ENCODE data around the gene EPHA10. TPM values are rescaled to one million over a fixed set of nuclear protein-coding genes. Genes with fewer than 3 reads are reported as not detected.

EPHA10 gene
- total and polyA plus RNA-seq, 3 donors from 2014 or later: 55.3 to 71.7 (median 64.2) TPM

DNA sequence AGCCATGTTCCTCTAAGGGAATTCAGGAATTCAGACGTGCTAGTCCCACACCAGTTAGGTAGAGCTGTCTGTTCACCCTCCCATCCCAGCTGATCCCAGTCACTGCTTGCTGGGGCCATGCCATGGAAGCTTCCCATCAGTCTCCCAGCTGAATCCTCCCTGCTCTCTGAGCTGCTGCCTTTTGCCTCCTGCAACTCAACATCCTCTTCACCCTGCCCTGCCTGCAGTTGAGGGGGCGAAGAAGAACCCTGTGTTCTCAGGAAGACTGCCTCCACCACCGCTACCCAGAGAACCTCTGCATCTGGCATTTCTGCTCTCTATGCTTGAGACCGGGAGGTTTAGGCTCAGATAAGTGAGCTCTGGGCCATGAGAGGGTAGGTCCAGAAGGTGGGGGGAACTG is 56.4 kb downstream of the EPHA10 start:
- Histone ChIP-seq H3K4me1 (no peaks in the 10 kb centered on the region), H3K4me3 (no peak overlapping the region), H3K36me3 (ENCODE audit: low read depth, missing control alignments) (no peaks in the 10 kb centered on the region), H3K27me3 (no peaks in the 10 kb centered on the region), H3K9me3 (no peaks in the 10 kb centered on the region), H3K27ac (no peak overlapping the region)
- no peak for TF ChIP-seq POLR2A (IDR thresholded peaks at IDR 0.05)
- TF ChIP-seq, protein P1, sequence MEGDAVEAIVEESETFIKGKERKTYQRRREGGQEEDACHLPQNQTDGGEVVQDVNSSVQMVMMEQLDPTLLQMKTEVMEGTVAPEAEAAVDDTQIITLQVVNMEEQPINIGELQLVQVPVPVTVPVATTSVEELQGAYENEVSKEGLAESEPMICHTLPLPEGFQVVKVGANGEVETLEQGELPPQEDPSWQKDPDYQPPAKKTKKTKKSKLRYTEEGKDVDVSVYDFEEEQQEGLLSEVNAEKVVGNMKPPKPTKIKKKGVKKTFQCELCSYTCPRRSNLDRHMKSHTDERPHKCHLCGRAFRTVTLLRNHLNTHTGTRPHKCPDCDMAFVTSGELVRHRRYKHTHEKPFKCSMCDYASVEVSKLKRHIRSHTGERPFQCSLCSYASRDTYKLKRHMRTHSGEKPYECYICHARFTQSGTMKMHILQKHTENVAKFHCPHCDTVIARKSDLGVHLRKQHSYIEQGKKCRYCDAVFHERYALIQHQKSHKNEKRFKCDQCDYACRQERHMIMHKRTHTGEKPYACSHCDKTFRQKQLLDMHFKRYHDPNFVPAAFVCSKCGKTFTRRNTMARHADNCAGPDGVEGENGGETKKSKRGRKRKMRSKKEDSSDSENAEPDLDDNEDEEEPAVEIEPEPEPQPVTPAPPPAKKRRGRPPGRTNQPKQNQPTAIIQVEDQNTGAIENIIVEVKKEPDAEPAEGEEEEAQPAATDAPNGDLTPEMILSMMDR (IDR thresholded peaks at IDR 0.05): no peak
- intact Hi-C loops (cut with DNase I; ENCODE audit: low total_unique reads): no loop called here
- DNase-seq: no peak
- WGBS, 2 donors: 93 to 94% methylated on average over 4 of the region's 4 CpGs

DNA sequence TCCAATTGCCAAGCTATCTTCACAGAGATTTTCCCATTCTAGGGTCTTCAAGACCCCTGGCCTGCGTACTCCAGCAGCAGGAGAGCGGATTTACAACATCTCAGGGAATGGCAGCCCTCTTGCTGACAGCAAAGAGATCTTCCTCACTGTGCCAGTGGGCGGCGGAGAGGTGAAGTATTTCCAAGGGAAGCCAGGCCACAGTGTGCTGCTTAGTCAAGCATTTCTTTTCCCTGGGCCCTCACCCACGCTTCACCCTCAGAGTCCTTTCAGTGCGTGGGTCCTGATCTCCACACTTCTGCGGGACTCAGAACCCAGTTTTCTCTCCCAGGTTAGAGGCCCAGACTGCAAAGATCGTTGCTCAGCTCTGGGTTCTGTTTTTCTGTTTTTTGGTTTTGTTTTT is 59.5 kb downstream of the EPHA10 start:
- H3K9me3 ChIP-seq: no peaks in the 10 kb centered on the region
- TF ChIP-seq POLR2A (IDR thresholded peaks at IDR 0.05): no peak
- TF ChIP-seq, protein P1 (IDR thresholded peaks at IDR 0.05): no peak
- WGBS, 2 donors: 70 to 89% methylated on average over 8 of the region's 8 CpGs
- H3K4me1 ChIP-seq: no peaks in the 10 kb centered on the region
- intact Hi-C loops (cut with DNase I; ENCODE audit: low total_unique reads): no loop called here
- no peaks in the 10 kb centered on the region for H3K36me3 ChIP-seq (ENCODE audit: low read depth, missing control alignments)
- no peak overlapping the region for H3K27ac ChIP-seq
- no peak for DNase-seq
- no peak overlapping the region for H3K4me3 ChIP-seq
- no peaks in the 10 kb centered on the region for H3K27me3 ChIP-seq

DNA sequence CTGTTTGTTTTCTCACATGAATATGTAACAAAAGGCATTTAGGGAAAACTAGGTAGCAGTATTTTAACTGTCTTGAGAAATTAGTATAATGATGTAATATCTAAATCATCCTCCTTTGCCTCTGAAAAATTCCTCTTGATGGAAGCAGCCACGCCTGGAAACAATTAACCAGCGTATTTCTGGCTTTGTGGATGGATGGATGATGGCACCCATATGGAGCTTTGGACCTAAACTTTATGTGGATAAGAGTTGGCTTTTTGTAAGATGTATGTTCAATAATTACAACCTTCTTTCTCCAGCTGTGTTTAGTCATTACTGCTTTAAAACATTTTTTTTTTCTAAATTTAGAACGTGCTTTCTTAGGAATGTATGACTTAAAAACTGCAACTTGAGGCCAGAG is 60.0 kb downstream of the EPHA10 start:
- Histone ChIP-seq H3K36me3 (ENCODE audit: low read depth, missing control alignments) (no peaks in the 10 kb centered on the region), H3K4me3 (no peak overlapping the region), H3K4me1 (no peaks in the 10 kb centered on the region), H3K9me3 (no peaks in the 10 kb centered on the region), H3K27me3 (no peaks in the 10 kb centered on the region), H3K27ac (no peak overlapping the region)
- TF ChIP-seq POLR2A (IDR thresholded peaks at IDR 0.05): no peak
- TF ChIP-seq, protein P1 (IDR thresholded peaks at IDR 0.05): no peak
- DNase-seq: no peak
- WGBS, 2 donors: 63 to 78% methylated on average over 3 of the region's 3 CpGs
- intact Hi-C loops (cut with DNase I; ENCODE audit: low total_unique reads): no loop called here

DNA sequence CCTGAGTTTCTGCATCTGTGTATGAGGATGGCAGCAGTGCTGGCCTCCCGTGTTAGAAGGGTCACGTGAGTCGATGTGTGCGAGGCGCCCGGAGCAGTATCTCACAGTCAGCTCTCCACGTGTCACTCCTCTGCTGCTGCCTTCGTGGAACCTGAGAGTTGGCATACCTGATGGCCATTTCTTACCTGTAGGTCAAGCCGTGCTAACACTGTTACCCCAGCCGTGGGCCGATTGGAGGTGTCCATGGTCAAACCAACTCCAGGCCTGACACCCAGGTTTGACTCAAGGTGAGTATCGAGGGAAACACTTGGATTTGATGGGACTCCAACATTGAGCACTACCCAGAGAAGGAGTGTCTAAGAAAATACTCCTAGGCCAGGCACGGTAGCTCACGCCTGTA is 61.9 kb downstream of the EPHA10 start:
- H3K27ac ChIP-seq: no peak overlapping the region
- no peaks in the 10 kb centered on the region for H3K4me1 ChIP-seq
- no peak for DNase-seq
- intact Hi-C loops (cut with DNase I; ENCODE audit: low total_unique reads): no loop called here
- TF ChIP-seq, protein P1 (IDR thresholded peaks at IDR 0.05): no peak
- no peak for TF ChIP-seq POLR2A (IDR thresholded peaks at IDR 0.05)
- H3K36me3 ChIP-seq (ENCODE audit: low read depth, missing control alignments): no peaks in the 10 kb centered on the region
- H3K9me3 ChIP-seq: no peaks in the 10 kb centered on the region
- 86 to 95% methylated on average over 14 of the region's 14 CpGs for WGBS, 2 donors
- H3K27me3 ChIP-seq: no peaks in the 10 kb centered on the region
- no peak overlapping the region for H3K4me3 ChIP-seq

DNA sequence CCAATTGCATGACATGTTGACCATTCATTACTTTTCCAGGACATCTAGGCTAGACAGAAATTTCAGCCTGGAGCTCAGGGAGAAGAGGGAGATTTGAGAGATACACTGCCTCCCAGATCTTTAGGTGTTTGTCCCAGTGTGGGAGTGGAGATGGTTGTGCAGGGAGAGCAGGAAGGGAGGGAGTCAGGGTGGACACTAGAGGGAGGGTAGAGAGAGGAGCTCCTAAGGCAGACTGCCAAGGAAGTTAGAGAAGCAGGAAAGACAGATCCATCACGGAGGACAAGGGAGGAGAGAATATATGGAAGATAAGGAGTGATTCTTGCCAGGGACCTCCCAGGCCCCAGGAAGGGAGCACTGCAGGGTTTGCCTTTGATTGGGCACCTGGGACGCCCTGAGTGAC is 63.9 kb downstream of the EPHA10 start:
- whole genome bisulfite sequencing, 2 donors: 46 to 51% methylated on average over 2 of the region's 2 CpGs
- DNase-seq: no peak
- H3K27ac ChIP-seq: no peak overlapping the region
- no peak for TF ChIP-seq POLR2A (IDR thresholded peaks at IDR 0.05)
- TF ChIP-seq, protein P1 (IDR thresholded peaks at IDR 0.05): no peak
- intact Hi-C loops (cut with DNase I; ENCODE audit: low total_unique reads): no loop called here
- H3K27me3 ChIP-seq: no peaks in the 10 kb centered on the region
- no peak overlapping the region for H3K4me3 ChIP-seq
- H3K9me3 ChIP-seq: no peaks in the 10 kb centered on the region
- H3K36me3 ChIP-seq (ENCODE audit: low read depth, missing control alignments): no peaks in the 10 kb centered on the region
- no peaks in the 10 kb centered on the region for H3K4me1 ChIP-seq

Data from testis (tissue), 3 donors.